Epithelial cell of esophagus (primary cell): ENCODE results near the gene ADGRG3.

Experiments used
- DNase-seq: peaks from one replicate; pipeline ENCODE4 v3.0.0; 2010; ENCODE audit warnings: low read depth
- H3K4me3 ChIP-seq: 2 replicates; pipeline ENCODE4 v1.5.1; 2011; ENCODE audit warnings: mild to moderate bottlenecking, low read length, control low read depth
- CTCF ChIP-seq: IDR thresholded peaks from 2 replicates; pipeline ENCODE4 v1.5.1; 2011; ENCODE audit warnings: low read depth, mild to moderate bottlenecking, low read length, control low read depth, inconsistent platforms; ENCODE audit not compliant: insufficient read depth; ENCODE audit errors: missing control alignments

The ADGRG3 gene

GRCh38 chr16:57720142-57720575 is 52.1 kb downstream of the ADGRG3 start:
- H3K4me3 ChIP-seq = no peak overlapping the region
- TF ChIP-seq CTCF = peak; percentile 50
- DNase-seq = peak; percentile 59

GRCh38 chr16:57721356-57722209 is 53.5 kb downstream of the ADGRG3 start:
- no peak for DNase-seq
- no peak for TF ChIP-seq CTCF
- no peak overlapping the region for H3K4me3 ChIP-seq

- no peak for TF ChIP-seq CTCF
- no peak for DNase-seq
- H3K4me3 ChIP-seq = no peak overlapping the region
These were observed 54.0 kb downstream of the ADGRG3 start for GRCh38 chr16:57722210-57722499.

GRCh38 chr16:57722651-57723050 is 54.5 kb downstream of the ADGRG3 start:
- no peak for DNase-seq
- TF ChIP-seq CTCF = no peak

GRCh38 chr16:57723170-57723569 is 55.1 kb downstream of the ADGRG3 start:
- no peak for DNase-seq

More at GRCh38 chr16:57722651-57723050, 54.5 kb downstream of the ADGRG3 start:
- H3K4me3 ChIP-seq = no peak overlapping the region

GRCh38 chr16:57724531-57724930 is 56.4 kb downstream of the ADGRG3 start:
- no peak for DNase-seq
- TF ChIP-seq CTCF = no peak
- no peak overlapping the region for H3K4me3 ChIP-seq

More at GRCh38 chr16:57723170-57723569, 55.1 kb downstream of the ADGRG3 start:
- TF ChIP-seq CTCF = no peak
- no peak overlapping the region for H3K4me3 ChIP-seq

GRCh38 chr16:57725151-57725550 is 57.0 kb downstream of the ADGRG3 start:
- no peak for DNase-seq
- no peak for TF ChIP-seq CTCF
- H3K4me3 ChIP-seq = no peak overlapping the region
